Neural cell (in vitro differentiated cells): ENCODE results near the gene PCGF6. TPM values are rescaled to one million over a fixed set of nuclear protein-coding genes. Genes with fewer than 3 reads are reported as not detected.

Source experiments
- H2AFZ ChIP-seq: fragments of 200-600, 300-800 bp; sonication (generic), shearing (Covaris generic); 2 replicates; pipeline ENCODE4 v1.6.0; 2014; ENCODE audit warnings: low read depth, mild to moderate bottlenecking, antibody characterized with exemption, low read length, moderate library complexity
- H3F3A ChIP-seq: fragments of 200-600 bp; shearing (Covaris generic); 2 replicates; pipeline ENCODE4 v1.6.1; 2016; ENCODE audit warnings: mild to moderate bottlenecking, moderate library complexity, mixed read lengths, antibody characterized with exemption, low read length; ENCODE audit not compliant: insufficient read depth, poor library complexity, severe bottlenecking
- H3K27ac ChIP-seq: fragments of 200-600, 300-800 bp; sonication (generic), shearing (Covaris generic); 2 replicates; pipeline ENCODE4 v1.5.1; 2014; ENCODE audit warnings: mild to moderate bottlenecking, low read length, moderate library complexity
- H3K27me3 ChIP-seq: fragments of 300-800, 200-600 bp; sonication (generic), shearing (Covaris generic); 2 replicates; pipeline ENCODE4 v1.6.0; 2014; ENCODE audit warnings: mild to moderate bottlenecking, low read depth, low read length, moderate library complexity; ENCODE audit not compliant: insufficient read depth
- H3K36me3 ChIP-seq: fragments of 300-800, 200-600 bp; sonication (generic), shearing (Covaris generic); 2 replicates; pipeline ENCODE4 v1.5.1; 2014; ENCODE audit warnings: mild to moderate bottlenecking, antibody characterized with exemption, low read length, moderate library complexity; ENCODE audit not compliant: insufficient read depth
- H3K4me2 ChIP-seq: fragments of 300-800, 200-600 bp; sonication (generic), shearing (Covaris generic); 2 replicates; pipeline ENCODE4 v1.6.0; 2014; ENCODE audit warnings: mild to moderate bottlenecking, low read length
- H3K4me3 ChIP-seq: fragments of 300-800, 200-600 bp; sonication (generic), shearing (Covaris generic); 2 replicates; pipeline ENCODE4 v1.5.1; 2014; ENCODE audit warnings: mild to moderate bottlenecking, low read length, moderate library complexity
- H3K79me2 ChIP-seq: fragments of 200-600 bp; shearing (Covaris generic); replicated peaks from 2 replicates; pipeline ENCODE4 v1.6.0; 2014; ENCODE audit warnings: mild to moderate bottlenecking, low read length, moderate library complexity; ENCODE audit not compliant: insufficient read depth
- H3K9ac ChIP-seq: fragments of 300-800, 200-600 bp; sonication (generic), shearing (Covaris generic); 2 replicates; pipeline ENCODE4 v1.6.1; 2016; ENCODE audit warnings: mild to moderate bottlenecking, low read length, mixed read lengths
- H3K9me2 ChIP-seq: fragments of 200-600 bp; shearing (Covaris generic); 2 replicates; pipeline ENCODE4 v1.6.1; 2016; ENCODE audit warnings: mild to moderate bottlenecking, low read length, mixed read lengths; ENCODE audit not compliant: insufficient read depth
- H3K9me3 ChIP-seq: fragments of 200-600, 300-800 bp; sonication (generic), shearing (Covaris generic); 2 replicates; pipeline ENCODE4 v1.6.1; 2016; ENCODE audit warnings: mild to moderate bottlenecking, mixed run types, low read length, moderate library complexity, mixed read lengths
- H4K20me1 ChIP-seq: fragments of 200-600 bp; shearing (Covaris generic); 2 replicates; pipeline ENCODE4 v1.6.1; 2016; ENCODE audit warnings: mild to moderate bottlenecking, mixed run types; ENCODE audit not compliant: insufficient read depth
- CTCF ChIP-seq: fragments of 450-650 bp; IDR thresholded peaks from 2 replicates; pipeline ENCODE4 v1.5.1; 2014; ENCODE audit warnings: antibody characterized with exemption, mild to moderate bottlenecking, moderate library complexity; ENCODE audit not compliant: poor library complexity, severe bottlenecking
- EP300 ChIP-seq: fragments of 450-650 bp; conservative IDR thresholded peaks from 2 replicates; pipeline ENCODE4 v1.6.1; 2014; ENCODE audit warnings: antibody characterized with exemption, mild to moderate bottlenecking, moderate library complexity; ENCODE audit not compliant: poor library complexity, severe bottlenecking
- EZH2 ChIP-seq: fragments of 200-600, 300-800 bp; shearing (Covaris generic), sonication (generic); IDR thresholded peaks from 2 replicates; pipeline ENCODE4 v1.6.1; 2014; ENCODE audit warnings: antibody characterized with exemption, low read length, borderline replicate concordance, mild to moderate bottlenecking; ENCODE audit not compliant: insufficient read depth, poor library complexity, severe bottlenecking
- MXI1 ChIP-seq: fragments of 450-650 bp; conservative IDR thresholded peaks from 2 replicates; pipeline ENCODE4 v1.6.1; 2014; ENCODE audit warnings: antibody characterized with exemption, mild to moderate bottlenecking; ENCODE audit not compliant: poor library complexity, severe bottlenecking
- POLR2AphosphoS5 ChIP-seq: IDR thresholded peaks from 2 replicates; pipeline ENCODE4 v1.6.1; 2012
- RAD21 ChIP-seq: fragments of 450-650 bp; conservative IDR thresholded peaks from 2 replicates; pipeline ENCODE4 v1.6.1; 2014; ENCODE audit warnings: antibody characterized with exemption, mild to moderate bottlenecking, moderate library complexity
- SMC3 ChIP-seq: fragments of 450-650 bp; conservative IDR thresholded peaks from 2 replicates; pipeline ENCODE4 v1.6.1; 2014; ENCODE audit warnings: antibody characterized with exemption, mild to moderate bottlenecking, moderate library complexity; ENCODE audit not compliant: poor library complexity
- TAF1 ChIP-seq: IDR thresholded peaks from 2 replicates; pipeline ENCODE4 v1.6.1; 2012; ENCODE audit warnings: low read depth
- polyA plus RNA-seq: library from polyadenylated mRNA; depleted of rRNA; stranded (reverse); fragments of >200 nt; gene quantifications from 2 replicates; pipeline ENCODE4 v1.2.3, GENCODE V29; 2014
- TF ChIP-seq, protein P1 (sequence below): IDR thresholded peaks from 2 replicates; pipeline ENCODE4 v1.6.1; 2012; ENCODE audit warnings: borderline replicate concordance

Gene PCGF6
- polyA plus RNA-seq, 1 donor from 2014 or later = 31.3 TPM

- Histone ChIP-seq H2AFZ (no peak overlapping the region), H3K4me2 (no peak overlapping the region), H3K27ac (no peak overlapping the region), H3K36me3 (no peaks in the 10 kb centered on the region), H3K4me3 (no peak overlapping the region), H3K27me3 (no peaks in the 10 kb centered on the region), H3K9me2 (no peaks in the 10 kb centered on the region), H3K9ac (no peak overlapping the region), H4K20me1 (no peaks in the 10 kb centered on the region), H3K79me2 (no peaks in the 10 kb centered on the region), H3F3A (no peaks in the 10 kb centered on the region), H3K9me3 (no peaks in the 10 kb centered on the region)
- TF ChIP-seq TAF1 = no peak
- no peak for TF ChIP-seq EZH2
- no peak for TF ChIP-seq SMC3
- TF ChIP-seq, protein P1, sequence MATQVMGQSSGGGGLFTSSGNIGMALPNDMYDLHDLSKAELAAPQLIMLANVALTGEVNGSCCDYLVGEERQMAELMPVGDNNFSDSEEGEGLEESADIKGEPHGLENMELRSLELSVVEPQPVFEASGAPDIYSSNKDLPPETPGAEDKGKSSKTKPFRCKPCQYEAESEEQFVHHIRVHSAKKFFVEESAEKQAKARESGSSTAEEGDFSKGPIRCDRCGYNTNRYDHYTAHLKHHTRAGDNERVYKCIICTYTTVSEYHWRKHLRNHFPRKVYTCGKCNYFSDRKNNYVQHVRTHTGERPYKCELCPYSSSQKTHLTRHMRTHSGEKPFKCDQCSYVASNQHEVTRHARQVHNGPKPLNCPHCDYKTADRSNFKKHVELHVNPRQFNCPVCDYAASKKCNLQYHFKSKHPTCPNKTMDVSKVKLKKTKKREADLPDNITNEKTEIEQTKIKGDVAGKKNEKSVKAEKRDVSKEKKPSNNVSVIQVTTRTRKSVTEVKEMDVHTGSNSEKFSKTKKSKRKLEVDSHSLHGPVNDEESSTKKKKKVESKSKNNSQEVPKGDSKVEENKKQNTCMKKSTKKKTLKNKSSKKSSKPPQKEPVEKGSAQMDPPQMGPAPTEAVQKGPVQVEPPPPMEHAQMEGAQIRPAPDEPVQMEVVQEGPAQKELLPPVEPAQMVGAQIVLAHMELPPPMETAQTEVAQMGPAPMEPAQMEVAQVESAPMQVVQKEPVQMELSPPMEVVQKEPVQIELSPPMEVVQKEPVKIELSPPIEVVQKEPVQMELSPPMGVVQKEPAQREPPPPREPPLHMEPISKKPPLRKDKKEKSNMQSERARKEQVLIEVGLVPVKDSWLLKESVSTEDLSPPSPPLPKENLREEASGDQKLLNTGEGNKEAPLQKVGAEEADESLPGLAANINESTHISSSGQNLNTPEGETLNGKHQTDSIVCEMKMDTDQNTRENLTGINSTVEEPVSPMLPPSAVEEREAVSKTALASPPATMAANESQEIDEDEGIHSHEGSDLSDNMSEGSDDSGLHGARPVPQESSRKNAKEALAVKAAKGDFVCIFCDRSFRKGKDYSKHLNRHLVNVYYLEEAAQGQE = no peak
- no peak for TF ChIP-seq MXI1
- no peak for TF ChIP-seq CTCF
- TF ChIP-seq RAD21 = no peak
These were observed 93.1 kb downstream of the PCGF6 start for GRCh38 chr10:103257812-103258211.

DNA sequence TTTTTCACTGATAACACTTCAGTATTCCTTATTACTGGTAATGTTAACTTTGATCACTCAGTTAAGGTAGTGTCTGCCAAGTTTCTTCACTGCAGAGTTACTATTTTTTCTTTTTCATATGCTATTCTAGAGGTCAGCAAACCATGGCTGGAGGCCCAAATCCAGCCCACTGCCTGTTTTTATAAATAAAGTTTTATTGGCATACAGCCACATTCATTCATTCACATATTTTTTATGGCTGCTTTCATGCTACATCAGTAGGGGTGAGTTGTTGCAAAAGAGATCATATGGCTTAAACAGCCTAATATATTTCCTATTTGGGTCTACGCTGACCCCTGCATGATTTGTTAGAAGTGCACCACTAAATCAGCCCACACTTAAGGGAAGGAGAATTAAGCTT is 94.3 kb downstream of the PCGF6 start:
- Histone ChIP-seq H2AFZ (no peak overlapping the region), H4K20me1 (no peaks in the 10 kb centered on the region), H3F3A (no peaks in the 10 kb centered on the region), H3K27ac (no peak overlapping the region), H3K9me3 (no peaks in the 10 kb centered on the region), H3K79me2 (no peaks in the 10 kb centered on the region), H3K9ac (no peak overlapping the region), H3K9me2 (no peaks in the 10 kb centered on the region), H3K4me2 (no peak overlapping the region), H3K36me3 (no peaks in the 10 kb centered on the region), H3K27me3 (no peaks in the 10 kb centered on the region), H3K4me3 (no peak overlapping the region)
- TF ChIP-seq CTCF = no peak
- TF ChIP-seq, protein P1 = no peak
- no peak for TF ChIP-seq POLR2AphosphoS5
- TF ChIP-seq RAD21 = no peak
- TF ChIP-seq EZH2 = no peak
- TF ChIP-seq SMC3 = no peak
- no peak for TF ChIP-seq EP300
- TF ChIP-seq MXI1 = no peak
- TF ChIP-seq TAF1 = no peak
